Measurements from ENCODE around the gene PIN1. TPM values are rescaled to one million over a fixed set of nuclear protein-coding genes. Genes with fewer than 3 reads are reported as not detected.
"Not testable (repeated sequence)": the region's sequence is repeated elsewhere in the genome, so short reads cannot be mapped to it uniquely, and the experiment has no call there.

Gene PIN1
- polyA plus RNA-seq (ENCODE audit: insufficient read length in 4 of 4), result 10 to 100 TPM; 47.0 to 86.1 (median 55.3) TPM

GRCh38 chr19:9834726-9835506 lies at the start of gene PIN1:
TSS of gene PIN1 (plus strand) at chr19:9835318. CDS start at chr19:9835345, 27 bp downstream.
- DNase-seq (ENCODE audit: low read depth in 4 of 4, low spot score in 3 of 4), result peak; percentile 95 to 98 (median 96)

- peak; percentile 94 to 96 (median 95) for DNase-seq (ENCODE audit: low read depth in 4 of 4, low spot score in 3 of 4)
Measured at GRCh38 chr19:9785367-9786331, 49.5 kb upstream of the PIN1 start.

- no peak for DNase-seq (ENCODE audit: low read depth in 4 of 4, low spot score in 3 of 4)
Measured at GRCh38 chr19:9786342-9786741, 48.8 kb upstream of the PIN1 start.

- no peak for DNase-seq (ENCODE audit: low read depth in 4 of 4, low spot score in 3 of 4)
Measured at GRCh38 chr19:9786819-9787218, 48.3 kb upstream of the PIN1 start.

- DNase-seq (ENCODE audit: low read depth in 4 of 4, low spot score in 3 of 4), result not testable (repeated sequence)
Measured at GRCh38 chr19:9788604-9789003, 46.5 kb upstream of the PIN1 start.

- no peak for DNase-seq (ENCODE audit: low read depth in 4 of 4, low spot score in 3 of 4)
Measured at GRCh38 chr19:9789066-9789465, 46.1 kb upstream of the PIN1 start.

- DNase-seq (ENCODE audit: low read depth in 4 of 4, low spot score in 3 of 4), result not testable (repeated sequence)
Measured at GRCh38 chr19:9789579-9789978, 45.5 kb upstream of the PIN1 start.

- DNase-seq (ENCODE audit: low read depth in 4 of 4, low spot score in 3 of 4), result not testable (repeated sequence)
Measured at GRCh38 chr19:9791073-9791367, 44.1 kb upstream of the PIN1 start.

- DNase-seq (ENCODE audit: low read depth in 4 of 4, low spot score in 3 of 4), result peak; percentile 86 to 94 (median 94)
Measured at GRCh38 chr19:9791552-9792205, 43.4 kb upstream of the PIN1 start.

- peak; percentile 87 to 96 (median 92) for DNase-seq (ENCODE audit: low read depth in 4 of 4, low spot score in 3 of 4)
Measured at GRCh38 chr19:9792206-9793070, 42.7 kb upstream of the PIN1 start.

- no peak for DNase-seq (ENCODE audit: low read depth in 4 of 4, low spot score in 3 of 4)
Measured at GRCh38 chr19:9793071-9793591, 42.0 kb upstream of the PIN1 start.

GRCh38 chr19:9796113-9796773 lies 38.9 kb upstream of the PIN1 start:
- DNase-seq (ENCODE audit: low read depth in 4 of 4, low spot score in 3 of 4), result peak in 3 of 4 donors; percentile 74 to 80 (median 76)

- DNase-seq (ENCODE audit: low read depth in 4 of 4, low spot score in 3 of 4), result no peak
Measured at GRCh38 chr19:9797871-9798270, 37.2 kb upstream of the PIN1 start.

GRCh38 chr19:9799162-9799561 lies 36.0 kb upstream of the PIN1 start:
- DNase-seq (ENCODE audit: low read depth in 4 of 4, low spot score in 3 of 4), result no peak

- no peak for DNase-seq (ENCODE audit: low read depth in 4 of 4, low spot score in 3 of 4)
Measured at GRCh38 chr19:9801976-9802375, 33.1 kb upstream of the PIN1 start.

GRCh38 chr19:9806803-9807202 lies 28.3 kb upstream of the PIN1 start:
- no peak for DNase-seq (ENCODE audit: low read depth in 4 of 4, low spot score in 3 of 4)

- no peak for DNase-seq (ENCODE audit: low read depth in 4 of 4, low spot score in 3 of 4)
Measured at GRCh38 chr19:9808855-9809824, 26.0 kb upstream of the PIN1 start.

- DNase-seq (ENCODE audit: low read depth in 4 of 4, low spot score in 3 of 4), result no peak
Measured at GRCh38 chr19:9811139-9811538, 24.0 kb upstream of the PIN1 start.

Measured in right renal pelvis (tissue), 4 donors.